HG03354 (cell line): ENCODE measurements around the gene F2RL2.

Experiments used
- ATAC-seq: cut with Tn5 transposase; IDR thresholded peaks from one replicate; pipeline ENCODE4 v1.9.1; 2021; ENCODE audit warnings: mild to moderate bottlenecking; ENCODE audit not compliant: unreplicated experiment, poor library complexity, severe bottlenecking

Gene F2RL2

GRCh38 chr5:76622973-76623596 lies at the start of gene F2RL2:
Gene F2RL2 (minus strand): TSS chr5:76623403. CDS start chr5:76623230, 173 bp downstream.
- ATAC-seq, result no peak

- ATAC-seq, result no peak
Observed at GRCh38 chr5:76672242-76672641, 49.0 kb upstream of the F2RL2 start.

- ATAC-seq, result no peak
Observed at GRCh38 chr5:76670508-76670907, 47.3 kb upstream of the F2RL2 start.

- ATAC-seq, result no peak
Observed at GRCh38 chr5:76669245-76669644, 46.0 kb upstream of the F2RL2 start.

- ATAC-seq, result no peak
Observed at GRCh38 chr5:76667495-76667894, 44.3 kb upstream of the F2RL2 start.

- no peak for ATAC-seq
Observed at GRCh38 chr5:76664079-76664478, 40.9 kb upstream of the F2RL2 start.

- no peak for ATAC-seq
Observed at GRCh38 chr5:76663573-76663972, 40.4 kb upstream of the F2RL2 start.

- no peak for ATAC-seq
Observed at GRCh38 chr5:76662521-76662920, 39.3 kb upstream of the F2RL2 start.

- no peak for ATAC-seq
Observed at GRCh38 chr5:76660360-76660759, 37.2 kb upstream of the F2RL2 start.

GRCh38 chr5:76657683-76658311 lies 34.6 kb upstream of the F2RL2 start:
- ATAC-seq, result no peak

GRCh38 chr5:76657091-76657490 lies 33.9 kb upstream of the F2RL2 start:
- no peak for ATAC-seq

GRCh38 chr5:76652809-76653414 lies 29.7 kb upstream of the F2RL2 start:
- no peak for ATAC-seq

- no peak for ATAC-seq
Observed at GRCh38 chr5:76649140-76649539, 25.9 kb upstream of the F2RL2 start.

GRCh38 chr5:76643371-76643770 lies 20.2 kb upstream of the F2RL2 start:
- ATAC-seq, result no peak

GRCh38 chr5:76642390-76643040 lies 19.3 kb upstream of the F2RL2 start:
- no peak for ATAC-seq

- ATAC-seq, result peak; percentile 65
Observed at GRCh38 chr5:76641514-76642120, 18.4 kb upstream of the F2RL2 start.

- peak; percentile 54 for ATAC-seq
Observed at GRCh38 chr5:76638479-76638878, 15.3 kb upstream of the F2RL2 start.

GRCh38 chr5:76637490-76637889 lies 14.3 kb upstream of the F2RL2 start:
- no peak for ATAC-seq

GRCh38 chr5:76634661-76635060 lies 11.5 kb upstream of the F2RL2 start:
- ATAC-seq, result no peak

GRCh38 chr5:76626738-76627137 lies 3.5 kb upstream of the F2RL2 start:
- no peak for ATAC-seq
